HG03565 (cell line): ENCODE data around the gene CSRP1.
"Not testable (repeated sequence)": the region's sequence is repeated elsewhere in the genome, so short reads cannot be mapped to it uniquely, and the experiment has no call there.

Experiments
- ATAC-seq: cut with Tn5 transposase; IDR thresholded peaks from one replicate; pipeline ENCODE4 v1.9.1; 2021; ENCODE audit warnings: mild to moderate bottlenecking, moderate library complexity; ENCODE audit not compliant: unreplicated experiment

The CSRP1 gene

DNA sequence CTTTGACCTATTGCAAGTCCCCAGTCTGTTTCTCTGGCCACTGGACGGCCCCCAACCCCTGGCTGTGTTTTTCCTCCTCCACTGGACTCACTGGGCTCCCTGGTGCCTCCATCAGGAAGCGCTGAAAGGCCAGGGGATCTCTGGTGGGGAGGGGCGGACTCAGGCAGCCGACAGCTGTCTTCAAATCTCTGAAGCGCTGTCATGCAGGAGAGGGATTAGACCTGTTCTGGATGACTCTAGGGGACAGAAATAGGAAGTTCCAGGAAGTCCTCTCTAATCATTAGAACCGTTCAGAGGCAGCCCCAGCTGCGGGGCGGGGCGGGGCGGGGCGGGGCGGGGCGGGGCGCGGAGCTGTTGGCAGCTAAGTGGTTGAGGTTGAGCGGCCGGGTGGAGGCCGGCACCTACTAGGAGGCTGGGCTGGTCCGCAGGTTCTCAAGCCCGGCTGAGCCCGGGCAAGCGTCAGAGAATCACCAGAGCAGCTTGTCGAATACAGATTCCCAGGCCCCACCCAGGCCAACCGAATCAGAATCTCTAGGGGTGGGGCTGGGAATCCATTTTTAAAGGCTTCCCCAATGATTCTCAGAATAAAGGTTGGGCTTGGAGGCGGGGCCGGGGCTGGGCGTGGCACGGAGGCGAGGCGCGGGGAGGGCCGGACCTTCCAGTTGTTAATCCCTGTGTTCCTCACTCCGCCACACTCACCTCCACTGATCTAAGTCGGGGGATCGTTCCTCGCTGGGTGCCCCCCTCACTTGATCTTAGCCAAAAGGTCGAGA, 26.5 kb downstream of the CSRP1 start:
- peak; percentile 32 for ATAC-seq

DNA sequence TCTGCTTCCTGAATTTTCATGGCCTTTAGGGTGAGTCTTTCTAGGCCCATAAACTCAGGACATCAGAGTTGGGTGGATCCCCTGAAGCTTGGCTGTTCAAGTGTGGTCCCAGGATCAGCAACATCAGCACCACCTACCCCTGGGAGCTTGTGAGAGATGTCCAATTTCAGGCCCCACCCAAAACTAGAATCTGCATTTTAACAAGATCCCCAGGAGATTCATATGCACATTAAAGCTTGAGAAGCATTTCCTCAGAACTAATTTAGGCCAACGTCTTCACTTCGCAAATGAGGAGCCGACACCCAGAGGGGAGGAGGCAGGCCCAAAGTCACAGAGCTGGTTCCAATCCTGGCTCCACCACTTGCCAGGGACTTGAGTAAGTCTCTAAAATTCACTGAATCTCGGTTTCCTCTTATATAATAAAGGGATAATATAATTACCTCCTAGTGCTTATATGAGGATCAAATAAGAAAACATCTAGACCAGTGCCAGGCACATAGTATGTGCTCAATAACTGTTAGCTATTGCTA, 27.7 kb downstream of the CSRP1 start:
- ATAC-seq = no peak

DNA sequence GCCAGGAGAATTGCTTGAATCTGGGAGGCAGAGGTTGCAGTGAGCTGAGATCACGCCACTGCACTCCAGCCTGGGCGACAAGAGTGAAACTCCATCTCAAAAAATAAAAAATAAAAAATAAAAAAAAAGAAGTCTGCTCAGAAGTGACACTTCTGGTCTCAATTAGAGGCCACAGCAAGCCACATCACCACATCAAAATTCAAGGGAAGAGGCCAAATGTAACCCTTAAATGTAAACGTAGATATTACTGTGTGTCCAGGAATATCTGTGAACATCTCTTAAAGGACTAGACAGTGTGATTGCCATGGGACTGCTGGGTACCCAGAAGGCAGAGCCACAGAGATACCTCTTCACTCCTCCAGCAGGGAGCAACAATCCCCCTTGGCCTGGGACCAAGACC, 28.3 kb downstream of the CSRP1 start:
- ATAC-seq = not testable (repeated sequence)

DNA sequence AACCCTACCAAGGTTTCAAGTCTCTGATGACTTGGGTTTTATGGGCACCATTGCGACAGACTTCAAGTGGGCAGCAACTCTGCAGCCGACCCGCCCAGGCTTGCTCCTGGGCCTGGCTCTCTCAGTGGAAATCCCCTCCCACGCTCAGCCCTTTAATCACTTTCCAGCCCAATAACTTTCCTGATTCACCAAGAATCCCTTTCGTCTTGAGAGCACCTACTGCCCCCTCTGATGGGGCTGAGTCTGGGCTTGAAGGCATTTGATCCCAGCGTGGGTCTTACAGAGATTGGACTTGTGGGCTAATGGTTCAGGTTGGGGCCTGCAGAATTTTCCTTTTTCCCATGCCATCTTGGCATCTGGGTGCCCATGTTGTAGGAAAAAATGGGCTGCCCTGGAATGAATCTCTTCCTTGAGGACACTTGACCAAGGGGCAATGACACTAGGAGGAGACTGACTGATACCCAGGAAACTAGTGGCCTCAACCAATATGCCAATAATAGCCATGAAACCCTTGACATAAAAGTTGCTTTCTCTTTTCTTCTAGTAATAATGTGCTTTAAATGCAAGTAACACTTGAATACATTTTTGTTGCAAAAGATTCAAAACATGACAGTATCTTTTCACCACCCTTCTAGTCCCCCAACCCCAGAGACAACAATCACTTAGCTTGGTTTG, 30.1 kb downstream of the CSRP1 start:
- ATAC-seq = no peak

DNA sequence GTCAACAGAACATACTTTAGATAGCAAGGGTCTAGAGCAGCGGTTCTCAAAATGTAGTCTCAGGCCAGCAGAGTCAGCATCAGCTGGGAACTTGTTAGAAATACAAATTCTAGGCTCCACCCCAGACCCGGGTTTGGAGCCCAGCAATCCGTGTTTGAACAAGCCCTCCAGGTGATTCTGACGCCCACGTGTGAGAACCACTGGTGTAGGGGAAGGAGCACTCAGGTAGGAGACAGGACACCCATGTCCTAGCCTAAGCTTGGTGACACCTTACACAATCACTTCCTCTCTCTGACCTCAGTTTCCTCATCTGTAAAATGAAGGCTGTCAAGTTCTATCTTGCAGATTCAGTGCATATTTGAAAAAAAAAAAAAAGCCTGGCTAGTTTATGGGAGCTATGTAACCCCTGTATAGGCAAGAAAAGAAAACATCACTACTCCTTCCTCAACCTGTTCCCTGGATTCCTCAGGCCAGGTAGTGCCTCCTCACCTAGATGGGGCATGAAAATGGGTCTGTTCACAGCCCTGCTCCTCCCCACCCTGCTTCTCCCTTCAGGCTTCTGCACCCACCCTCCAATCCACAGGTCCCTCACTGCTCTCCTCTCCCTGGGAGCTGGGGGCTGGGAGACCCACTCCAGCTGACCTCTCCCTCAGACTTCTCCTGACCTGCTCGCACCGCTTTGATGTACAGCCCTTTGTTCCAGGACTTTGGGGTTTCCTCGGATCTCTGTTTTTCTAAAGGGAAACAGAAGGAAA, 30.8 kb downstream of the CSRP1 start:
- ATAC-seq = no peak

DNA sequence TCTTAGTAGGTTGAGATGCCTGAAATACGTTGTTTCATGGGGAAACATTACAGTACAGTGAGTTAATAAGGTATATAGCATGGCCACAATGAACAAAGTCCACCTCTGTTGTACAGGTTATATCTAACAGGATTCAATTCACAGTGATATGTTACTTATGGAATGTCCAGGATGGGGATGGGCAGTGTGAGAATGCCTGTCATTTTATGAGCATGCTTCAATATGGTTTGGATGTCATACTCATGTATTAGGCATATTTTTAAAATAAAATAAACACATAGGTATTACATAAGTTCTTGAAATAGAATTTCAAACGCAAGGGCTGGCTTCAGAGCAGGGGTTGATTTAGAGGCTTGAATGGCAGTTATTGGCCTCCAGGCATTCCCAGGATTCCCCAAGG, 31.8 kb downstream of the CSRP1 start:
- ATAC-seq = no peak

DNA sequence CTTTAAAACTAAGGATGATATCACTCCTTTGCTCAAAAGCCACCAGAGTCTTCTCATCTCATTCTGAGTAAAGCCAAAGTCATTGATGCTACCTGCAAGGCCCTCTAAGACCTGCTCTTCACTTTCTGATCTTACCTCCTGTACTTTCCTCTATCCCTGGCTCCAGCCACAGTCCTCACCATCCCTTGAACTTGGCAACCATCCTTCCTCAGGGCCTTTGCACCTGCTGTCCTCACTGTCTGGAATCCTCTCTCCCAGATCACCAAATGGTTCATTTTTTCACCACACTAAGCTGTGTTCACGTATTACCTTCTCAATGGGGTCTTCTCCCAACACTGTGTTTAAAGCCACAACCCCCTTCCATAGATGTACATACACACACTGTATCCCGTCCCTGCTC, 33.6 kb downstream of the CSRP1 start:
- ATAC-seq = no peak

DNA sequence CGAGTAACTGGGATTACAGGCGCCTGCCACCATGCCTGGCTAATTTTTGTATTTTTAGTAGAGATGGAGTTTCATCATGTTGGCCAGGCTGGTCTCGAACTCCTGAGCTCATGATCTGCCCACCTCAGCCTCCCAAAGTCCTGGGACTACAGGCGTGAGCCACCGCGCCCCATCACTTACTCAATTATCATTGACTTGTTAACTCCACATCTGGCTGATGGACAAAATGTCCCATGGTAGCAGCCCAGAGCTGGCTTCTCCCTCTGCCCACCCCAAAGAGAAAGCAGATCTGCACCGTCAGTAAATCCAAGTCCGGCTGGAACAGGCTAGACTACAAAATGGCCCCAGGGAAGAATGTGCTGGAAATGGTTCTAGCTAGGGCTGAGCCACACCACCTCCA, 34.6 kb downstream of the CSRP1 start:
- not testable (repeated sequence) for ATAC-seq

DNA sequence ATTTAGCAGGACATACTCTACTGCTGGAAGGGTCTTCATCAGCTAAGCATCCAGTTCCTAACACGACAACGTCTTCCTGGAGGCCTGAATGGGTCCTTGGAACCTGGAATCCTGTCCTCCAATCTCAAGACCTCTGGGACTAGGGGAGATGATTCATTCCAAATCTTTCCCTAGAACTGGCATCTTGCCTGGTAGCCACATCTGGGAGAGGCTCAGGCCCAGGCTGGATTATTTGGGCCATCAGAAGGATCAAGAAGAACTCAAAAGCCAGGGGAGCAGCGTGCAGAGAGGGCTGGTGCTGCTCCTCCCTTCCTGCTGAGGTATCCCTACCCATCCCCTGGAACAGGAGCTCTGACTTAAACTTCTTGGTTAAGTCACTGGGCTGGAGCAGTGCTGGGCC, 35.2 kb downstream of the CSRP1 start:
- ATAC-seq = no peak

DNA sequence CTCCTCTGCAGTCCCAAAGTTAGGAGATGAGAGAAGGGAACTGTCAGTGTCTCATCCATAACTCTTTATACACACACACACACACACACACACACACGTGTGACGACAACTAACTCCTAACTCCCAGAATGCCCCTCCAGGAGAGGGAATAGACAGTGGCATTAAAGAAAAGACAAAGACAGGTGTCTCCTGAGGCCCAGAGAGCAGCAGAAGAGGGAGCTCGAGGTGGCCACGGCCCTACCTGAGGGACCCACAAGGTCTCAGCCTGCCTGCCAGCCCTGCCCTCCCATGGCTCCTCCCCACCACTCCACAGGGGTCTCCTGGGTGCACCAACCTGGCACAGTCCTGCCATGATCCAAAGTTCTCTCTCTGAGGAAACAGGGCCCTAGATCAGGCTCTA, 36.3 kb downstream of the CSRP1 start:
- ATAC-seq = no peak

DNA sequence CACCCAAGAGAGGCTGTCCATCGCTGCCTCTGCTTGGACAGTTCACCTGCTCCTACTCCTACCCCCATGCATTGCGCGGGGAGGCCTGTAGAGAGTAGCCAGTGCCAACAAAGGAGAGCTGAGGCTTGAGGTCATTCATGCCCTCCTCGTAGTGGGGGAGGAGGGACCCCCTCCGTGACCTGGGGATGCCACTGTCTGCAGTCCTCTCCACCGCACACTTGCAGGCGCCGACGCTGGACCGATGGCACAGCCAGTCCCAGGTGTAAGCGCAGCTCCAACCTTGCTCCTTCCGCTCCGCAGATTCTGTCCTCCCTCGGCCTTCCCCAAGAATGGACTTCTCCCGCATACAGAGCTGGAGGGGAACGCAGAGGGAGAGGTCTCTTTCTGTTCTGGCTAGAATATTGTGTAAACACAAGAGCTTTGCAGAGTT, 37.3 kb downstream of the CSRP1 start:
- ATAC-seq = no peak

DNA sequence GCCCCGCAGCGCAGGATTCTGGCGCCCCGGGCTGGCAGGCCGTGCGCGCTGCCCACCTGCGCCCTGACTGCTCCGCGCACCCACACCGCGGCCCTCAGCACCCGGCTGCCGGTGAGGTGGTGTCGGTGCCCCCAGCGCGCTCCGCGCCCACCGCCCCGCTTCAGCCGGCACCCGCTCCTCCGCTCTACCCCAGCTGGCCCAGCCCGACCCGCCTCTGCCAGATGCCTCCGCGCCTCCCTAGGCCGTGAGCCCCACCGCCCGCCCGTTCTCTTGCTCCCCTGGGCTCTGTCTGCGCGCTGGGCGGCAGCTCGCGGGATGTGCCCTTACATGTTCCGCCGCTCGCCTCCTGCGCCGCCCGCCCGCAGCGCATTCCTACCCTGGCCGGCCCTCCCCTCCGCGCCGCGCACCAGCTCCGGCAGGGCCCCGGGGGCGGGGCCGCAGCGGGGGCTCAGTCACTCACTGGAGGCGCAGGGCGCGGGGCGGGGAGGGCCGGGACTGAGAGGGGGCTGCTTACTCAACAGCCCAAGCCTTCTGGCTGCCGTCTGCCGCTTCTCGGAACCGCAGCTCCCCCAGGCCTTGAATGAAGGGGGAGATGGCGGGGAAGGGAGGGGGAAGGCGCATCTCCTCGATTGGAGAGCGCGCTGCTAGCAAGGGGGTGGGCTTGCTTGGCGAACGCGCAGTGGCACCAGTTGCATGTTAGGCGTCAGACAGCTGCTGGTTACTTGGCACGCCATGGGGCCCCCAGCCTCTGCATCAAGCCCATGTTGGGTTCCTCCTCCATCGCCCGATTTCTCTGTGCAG, 37.9 kb downstream of the CSRP1 start, which contains the start of gene PHLDA3:
Gene PHLDA3, minus strand, starts transcription at position 345 of the 801 bp plus-strand sequence. CDS start 402 bp downstream, outside the sequence.
- no peak for ATAC-seq

DNA sequence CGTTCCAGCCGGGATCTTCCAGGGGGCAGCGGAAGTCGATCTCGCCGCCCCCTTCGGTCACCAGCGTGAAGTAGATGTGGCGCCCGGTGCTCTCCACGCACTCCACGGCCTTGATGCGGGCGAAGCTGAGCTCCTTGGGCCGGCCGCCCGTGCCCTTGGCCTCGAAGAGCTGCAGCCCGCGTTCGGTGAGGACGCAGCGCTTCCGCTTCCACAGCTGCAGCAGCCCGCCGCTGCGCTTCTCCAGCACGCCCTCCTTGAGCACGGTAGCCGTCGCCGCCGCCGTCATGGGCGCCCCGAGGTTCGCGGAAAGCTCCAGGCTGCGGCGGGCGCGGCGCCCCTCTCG, 38.5 kb downstream of the CSRP1 start:
- no peak for ATAC-seq

DNA sequence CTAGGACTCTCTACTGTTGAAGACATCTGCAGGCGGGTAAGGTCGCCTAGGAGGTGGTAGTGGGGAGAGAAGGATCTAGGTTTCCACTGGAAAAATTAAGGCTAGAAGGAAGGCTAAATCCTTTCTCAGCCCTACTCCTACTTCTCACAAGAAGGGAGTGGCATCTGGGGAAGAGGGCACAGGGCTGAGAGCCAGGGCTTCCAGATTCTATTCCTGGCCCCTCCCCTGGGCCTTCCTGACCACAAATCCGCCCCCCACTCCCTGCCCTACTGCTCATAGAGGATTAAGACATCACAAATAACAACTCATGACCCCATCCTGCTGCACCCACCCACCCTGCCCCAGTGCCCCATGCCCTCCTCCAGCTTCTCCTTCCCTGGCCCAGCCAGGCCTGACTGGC, 40.4 kb downstream of the CSRP1 start:
- no peak for ATAC-seq

DNA sequence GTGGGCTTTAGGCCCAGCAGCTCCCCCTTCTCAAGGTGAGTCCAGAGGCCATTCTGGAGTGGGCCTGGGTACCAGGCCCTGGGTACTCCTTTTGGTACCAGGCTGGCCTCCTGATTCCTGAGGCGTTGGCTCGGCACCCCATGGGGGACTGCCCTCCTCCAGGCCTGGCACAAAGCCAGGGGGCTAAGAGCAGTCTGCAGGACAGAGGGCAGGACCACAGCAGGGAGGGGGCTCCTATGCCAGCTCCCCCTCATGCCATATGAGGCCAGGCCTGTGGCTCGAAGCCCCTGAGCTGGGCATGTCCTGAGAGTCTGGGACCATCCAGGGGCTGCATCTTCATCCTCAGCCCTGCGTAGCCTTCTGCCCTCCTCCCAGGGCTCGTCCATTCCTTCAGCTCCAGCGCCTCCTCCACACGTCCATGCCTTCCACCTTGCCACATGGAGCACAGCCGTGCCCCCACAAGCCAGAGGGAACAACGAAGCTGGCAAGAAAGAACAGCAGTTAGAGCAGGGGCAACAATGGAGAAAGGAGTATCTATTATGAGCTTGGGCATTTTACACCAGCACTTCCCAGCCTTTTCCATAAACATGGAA, 41.1 kb downstream of the CSRP1 start:
- ATAC-seq = no peak

DNA sequence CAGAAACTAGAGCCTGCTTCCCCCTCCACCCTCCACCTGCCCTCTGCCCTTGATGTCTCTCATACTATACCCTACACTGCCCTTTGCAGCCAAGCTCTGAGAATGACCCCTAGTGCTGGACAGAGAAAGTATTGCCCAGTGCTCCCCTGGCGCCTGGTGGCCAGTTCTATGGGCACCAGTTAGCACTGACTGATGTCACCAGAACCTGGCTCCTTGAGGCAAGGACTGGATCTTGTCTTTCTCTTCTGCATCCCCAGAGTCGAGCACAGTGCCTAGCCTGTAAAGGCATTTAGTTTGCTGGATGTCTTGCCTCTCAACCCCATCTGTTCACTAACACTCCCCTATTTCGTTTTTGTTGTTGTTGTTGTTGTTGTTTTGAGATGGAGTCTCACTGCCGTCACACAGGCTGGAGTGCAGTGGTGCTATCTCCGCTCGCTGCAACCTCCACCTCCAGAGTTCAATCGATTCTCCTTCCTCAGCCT, 43.8 kb downstream of the CSRP1 start:
- ATAC-seq = no peak

DNA sequence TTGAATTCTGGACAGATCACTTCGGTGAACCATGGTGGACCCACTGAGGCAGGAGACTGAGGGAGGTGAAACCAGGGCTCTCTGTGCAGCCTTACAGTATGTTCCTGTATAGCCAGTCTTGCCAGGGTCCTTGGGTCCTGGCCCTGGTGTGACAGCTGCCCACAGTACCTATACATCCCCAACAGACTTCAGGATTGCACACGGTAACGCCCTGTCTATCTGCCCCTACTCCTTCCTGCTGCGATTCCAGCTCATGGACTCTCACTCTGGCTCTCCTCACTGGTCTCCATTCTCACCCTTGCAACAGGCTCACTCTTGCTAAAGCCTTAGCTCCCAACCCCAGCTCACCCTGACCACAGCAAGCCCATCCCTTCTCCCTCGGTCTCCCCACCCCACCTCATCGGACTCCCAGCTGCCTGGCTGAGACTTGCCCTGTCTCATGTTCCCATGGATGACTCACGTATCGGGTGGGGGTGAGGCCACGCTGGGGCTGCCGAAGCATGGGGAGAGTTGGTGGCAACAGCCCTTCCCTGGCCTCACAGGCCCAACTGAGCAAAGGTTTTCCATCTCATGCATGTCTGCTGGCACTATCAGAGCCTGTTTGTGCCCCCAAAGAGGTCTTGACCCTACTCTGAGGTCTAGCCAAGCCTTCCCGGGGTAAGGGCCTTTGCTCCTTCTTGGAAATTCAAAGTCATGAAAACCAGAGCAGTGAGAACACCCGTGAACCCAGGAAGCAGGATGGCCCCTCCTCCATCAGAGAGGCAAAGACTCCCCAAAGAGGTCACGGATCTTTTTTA, 45.1 kb downstream of the CSRP1 start:
- ATAC-seq = no peak

DNA sequence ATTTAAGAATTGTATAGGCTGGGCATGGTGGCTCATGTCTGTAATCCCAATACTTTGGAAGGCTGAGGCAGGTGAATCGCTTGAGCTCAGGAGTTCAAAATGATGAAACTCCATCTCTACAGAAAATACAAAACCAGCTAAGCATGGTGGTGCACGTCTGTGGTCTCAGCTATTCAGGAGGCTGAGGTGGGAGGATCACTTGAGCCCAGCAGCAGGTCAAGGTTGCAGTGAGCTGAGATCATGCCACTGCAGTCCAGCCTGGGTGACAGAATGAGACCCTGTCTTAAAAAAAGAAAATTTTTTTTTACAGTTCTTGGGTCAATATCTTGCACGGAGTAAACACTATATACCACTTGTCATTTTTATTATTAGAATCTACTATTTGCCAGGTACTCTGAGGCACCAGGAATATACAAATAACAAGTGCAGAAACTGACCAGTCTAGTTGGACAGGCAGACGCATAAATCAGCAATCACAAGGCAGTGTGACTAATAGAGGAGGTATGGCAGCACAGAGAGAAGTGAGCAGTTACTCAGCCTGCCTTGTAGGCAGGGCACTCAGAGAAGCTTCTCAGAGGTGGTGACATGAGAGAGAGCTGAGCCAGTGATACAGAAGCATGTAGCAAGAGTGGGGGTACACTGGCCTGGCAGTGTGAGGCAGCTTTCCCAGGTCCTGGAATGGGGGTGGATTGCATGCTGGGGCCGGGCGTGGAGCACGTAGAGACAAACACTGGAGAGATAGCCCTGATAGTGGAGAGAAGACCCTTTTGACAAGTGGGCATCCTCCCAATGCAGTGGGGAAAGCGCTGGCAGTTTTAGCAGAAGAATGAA, 45.9 kb downstream of the CSRP1 start:
- ATAC-seq = no peak

DNA sequence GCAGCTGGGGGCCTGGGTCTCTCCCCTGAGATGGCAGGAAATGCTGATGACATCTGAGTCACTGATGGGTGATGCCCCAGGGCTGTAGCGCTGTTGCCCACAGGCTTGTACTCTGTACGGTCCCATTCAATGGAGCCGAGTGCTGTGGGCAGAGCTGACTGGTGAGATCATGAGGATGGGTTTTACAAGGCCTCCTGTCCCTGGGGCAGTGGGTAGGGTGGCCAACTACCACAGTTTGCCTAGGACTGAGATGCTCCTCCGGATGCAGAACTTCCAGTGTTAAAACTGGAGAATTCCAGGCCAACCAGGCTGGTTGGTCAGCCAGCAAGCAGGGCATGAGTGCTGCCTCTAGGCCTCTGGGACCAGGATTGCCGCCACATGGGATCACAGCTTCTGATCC, 47.1 kb downstream of the CSRP1 start:
- no peak for ATAC-seq
